HepG2 (cell line): Measurements from ENCODE around the gene IQSEC1. TPM values are rescaled to one million over a fixed set of nuclear protein-coding genes. Genes with fewer than 3 reads are reported as not detected.

ENCODE experiments used
- DNMT3B ChIP-seq: conservative IDR thresholded peaks from 2 replicates; pipeline ENCODE4 v1.6.1; 2016; ENCODE audit warnings: missing biosample characterization, control low read depth
- GZF1 ChIP-seq: sonication (generic); formaldehyde crosslinking; IDR thresholded peaks from 2 replicates; pipeline ENCODE4 v1.5.1; 2020; ENCODE audit warnings: mild to moderate bottlenecking, missing genetic modification reagents
- HNF1A ChIP-seq, 2 experiments: sonication (generic) in 1 of 2; formaldehyde crosslinking in 1 of 2; IDR thresholded peaks; 2 replicates each; pipeline versions ENCODE4 v1.4.0 to v1.6.1; 2016 to 2020; ENCODE audit warnings: borderline replicate concordance in 1 of 2, low read depth in 1 of 2, mild to moderate bottlenecking in 1 of 2, missing genetic modification reagents in 1 of 2
- HNRNPLL ChIP-seq: fragments of 200-400 bp; formaldehyde crosslinking; IDR thresholded peaks from 2 replicates; pipeline ENCODE4 v1.6.1; 2017; ENCODE audit warnings: mild to moderate bottlenecking, low read depth, low read length; ENCODE audit not compliant: poor library complexity, severe bottlenecking
- HOXA9 ChIP-seq: sonication (generic); formaldehyde crosslinking; IDR thresholded peaks from 2 replicates; pipeline ENCODE4 v1.8.1; 2022; ENCODE audit warnings: missing genetic modification reagents, mild to moderate bottlenecking, moderate library complexity, borderline replicate concordance
- MTA1 ChIP-seq: sonication (generic); formaldehyde crosslinking; IDR thresholded peaks from 2 replicates; pipeline ENCODE4 v1.4.0; 2020; ENCODE audit warnings: missing genetic modification reagents, mild to moderate bottlenecking, borderline replicate concordance
- NR2C2 ChIP-seq: sonication (generic); formaldehyde crosslinking; IDR thresholded peaks from 2 replicates; pipeline ENCODE4 v1.4.0; 2020; ENCODE audit warnings: missing genetic modification reagents, mild to moderate bottlenecking, moderate library complexity, borderline replicate concordance
- PHF20 ChIP-seq: sonication (generic); formaldehyde crosslinking; IDR thresholded peaks from 2 replicates; pipeline ENCODE4 v1.5.0; 2020; ENCODE audit warnings: mild to moderate bottlenecking, missing genetic modification reagents
- POLR2AphosphoS2 ChIP-seq: IDR thresholded peaks from 2 replicates; pipeline ENCODE4 v1.6.1; 2011; ENCODE audit warnings: low read depth, low read length, improper control_type of control experiment
- POLR2AphosphoS5 ChIP-seq: IDR thresholded peaks from 2 replicates; pipeline ENCODE4 v1.6.1; 2012; ENCODE audit warnings: low read depth, low read length
- RAD21 ChIP-seq: fragments of 450-650 bp; formaldehyde crosslinking; IDR thresholded peaks from 2 replicates; pipeline ENCODE4 v1.5.0; 2020; ENCODE audit warnings: mild to moderate bottlenecking
- SOX6 ChIP-seq, 2 experiments: fragments of 450-650 bp in 1 of 2; sonication (generic) in 1 of 2; formaldehyde crosslinking in 1 of 2; IDR thresholded peaks; 2 replicates each; pipeline versions ENCODE4 v1.4.0 to v1.6.1; 2017 to 2020; ENCODE audit warnings: antibody characterized with exemption in 1 of 2, mild to moderate bottlenecking in 1 of 2, missing genetic modification reagents in 1 of 2
- SP1 ChIP-seq, 2 experiments: fragments of 450-650 bp in 1 of 2; sonication (generic) in 1 of 2; formaldehyde crosslinking in 1 of 2; IDR thresholded peaks; 2 replicates each; pipeline versions ENCODE4 v1.4.0 to v1.6.1; 2016 to 2020; ENCODE audit warnings: missing genetic modification reagents in 1 of 2
- TBX3 ChIP-seq: fragments of 450-650 bp; IDR thresholded peaks from 2 replicates; pipeline ENCODE4 v1.6.1; 2017; ENCODE audit warnings: antibody characterized with exemption, mild to moderate bottlenecking, inconsistent platforms, borderline replicate concordance
- ZNF616 ChIP-seq: sonication (generic); formaldehyde crosslinking; IDR thresholded peaks from 2 replicates; pipeline ENCODE4 v1.5.0; 2020; ENCODE audit warnings: low read depth, mild to moderate bottlenecking, missing genetic modification reagents
- ZNF646 ChIP-seq: sonication (generic); formaldehyde crosslinking; IDR thresholded peaks from 2 replicates; pipeline ENCODE4 v1.9.0; 2021; ENCODE audit warnings: mild to moderate bottlenecking, missing genetic modification reagents
- ZNF891 ChIP-seq: sonication (generic); formaldehyde crosslinking; IDR thresholded peaks from 2 replicates; pipeline ENCODE4 v1.5.0; 2020; ENCODE audit warnings: mild to moderate bottlenecking, missing genetic modification reagents
- polyA plus RNA-seq, 8 experiments: library from polyadenylated mRNA; depleted of rRNA in 3 of 8; stranded (reverse) in 7 of 8; unstranded in 1 of 8; fragments of >200 nt; fragmentation: Illumina TruSeq in 4 of 8; extraction: Trizol in 4 of 8; gene quantifications; 2 replicates each; pipeline versions ENCODE4 v1.2.1 to v1.2.3, GENCODE V29; 2011 to 2016; ENCODE audit warnings: low read depth in 4 of 8, missing spikeins in 1 of 8, mixed read lengths in 1 of 8; ENCODE audit not compliant: insufficient read depth in 1 of 8
- total RNA-seq, 5 experiments: library from RNA; depleted of rRNA; stranded (reverse); fragments of >200 nt; fragmentation: Illumina TruSeq; extraction: Trizol; gene quantifications; 2 replicates each; pipeline ENCODE4 v1.2.3, GENCODE V29; 2016; ENCODE audit warnings: low read depth in 1 of 5
- TF ChIP-seq, protein P1 (sequence below): fragments of 450-650 bp; IDR thresholded peaks from 2 replicates; pipeline ENCODE4 v1.6.1; 2017

The IQSEC1 gene
- total and polyA plus RNA-seq, 2 of the 13 experiments (the other 11 are each of a cell fraction or from before 2014, with no cell fraction given): 17.4 to 20.2 TPM

DNA sequence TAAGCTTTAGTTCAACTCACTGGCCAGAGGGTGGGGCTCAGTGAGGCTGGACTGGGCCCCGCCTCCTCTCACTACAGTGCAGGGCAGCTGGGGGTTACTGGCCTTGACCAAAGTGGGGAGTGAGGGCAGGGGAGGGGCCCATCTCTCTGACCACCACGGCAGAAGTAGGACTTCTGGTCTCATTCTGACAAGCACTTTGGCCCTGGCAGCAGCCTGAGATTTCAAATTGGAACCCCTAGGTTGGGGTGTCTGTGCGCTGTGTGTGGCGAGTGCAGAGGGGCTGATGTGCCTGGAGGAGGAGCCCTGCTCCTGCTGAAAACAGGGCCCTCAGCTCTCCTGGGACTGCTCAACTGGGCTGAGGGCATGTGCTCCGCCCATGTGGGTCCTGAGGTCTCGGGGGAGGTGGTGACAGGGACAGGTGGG, 171.6 kb downstream of the IQSEC1 start (continued):
- peak; percentile 16 for TF ChIP-seq HNRNPLL
- no peak for TF ChIP-seq SP1 (IDR thresholded peaks at IDR 0.05)
- TF ChIP-seq SP1 (CRISPR knock-in tag; IDR thresholded peaks at IDR 0.05): no peak
- TF ChIP-seq ZNF891 (CRISPR knock-in tag): no peak
- TF ChIP-seq GZF1 (CRISPR knock-in tag): no peak
- TF ChIP-seq, protein P1, sequence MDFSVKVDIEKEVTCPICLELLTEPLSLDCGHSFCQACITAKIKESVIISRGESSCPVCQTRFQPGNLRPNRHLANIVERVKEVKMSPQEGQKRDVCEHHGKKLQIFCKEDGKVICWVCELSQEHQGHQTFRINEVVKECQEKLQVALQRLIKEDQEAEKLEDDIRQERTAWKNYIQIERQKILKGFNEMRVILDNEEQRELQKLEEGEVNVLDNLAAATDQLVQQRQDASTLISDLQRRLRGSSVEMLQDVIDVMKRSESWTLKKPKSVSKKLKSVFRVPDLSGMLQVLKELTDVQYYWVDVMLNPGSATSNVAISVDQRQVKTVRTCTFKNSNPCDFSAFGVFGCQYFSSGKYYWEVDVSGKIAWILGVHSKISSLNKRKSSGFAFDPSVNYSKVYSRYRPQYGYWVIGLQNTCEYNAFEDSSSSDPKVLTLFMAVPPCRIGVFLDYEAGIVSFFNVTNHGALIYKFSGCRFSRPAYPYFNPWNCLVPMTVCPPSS: no peak
- TF ChIP-seq POLR2AphosphoS5: no peak
- no peak for TF ChIP-seq HNF1A (IDR thresholded peaks at IDR 0.05; ENCODE audit: low read depth)
- TF ChIP-seq HNF1A (CRISPR knock-in tag; IDR thresholded peaks at IDR 0.05; ENCODE audit: borderline replicate concordance): no peak
- no peak for TF ChIP-seq HOXA9 (CRISPR knock-in tag)
- no peak for TF ChIP-seq ZNF646 (CRISPR knock-in tag)
- no peak for TF ChIP-seq SOX6 (IDR thresholded peaks at IDR 0.05)
- no peak for TF ChIP-seq SOX6 (CRISPR knock-in tag; IDR thresholded peaks at IDR 0.05)
- TF ChIP-seq MTA1: peak; percentile 66; the same call in 1 of the 2 replicates
- TF ChIP-seq NR2C2 (CRISPR knock-in tag): no peak
- no peak for TF ChIP-seq DNMT3B (CRISPR knock-in tag)
- TF ChIP-seq PHF20 (CRISPR knock-in tag): 0 out of 2 replicates have a peak, but pooled peaks have one; percentile 17
- no peak for TF ChIP-seq TBX3
- TF ChIP-seq RAD21 (CRISPR knock-in tag): 0 out of 2 replicates have a peak, but pooled peaks have one; percentile 31
- no peak for TF ChIP-seq POLR2AphosphoS2
- TF ChIP-seq ZNF616 (CRISPR knock-in tag): no peak
